Stomach (tissue), 4 donors: ENCODE data around the gene SMOC2.

Experiments
- EP300 ChIP-seq: sonication (generic); formaldehyde crosslinking; IDR thresholded peaks from one replicate; pipeline ENCODE4 v1.6.1; 2017; ENCODE audit warnings: antibody characterized with exemption
- POLR2A ChIP-seq, 4 donors: fragments of 450-650 bp; IDR thresholded peaks; one replicate each; pipeline ENCODE4 v1.6.1; 2016; ENCODE audit warnings: antibody characterized with exemption in 4 of 4, control low read depth in 2 of 4, mild to moderate bottlenecking in 1 of 4, moderate library complexity in 1 of 4
- TF ChIP-seq, protein P1 (sequence below), 7 experiments: fragments of 450-650 bp in 4 of 7; fragments of 200-600 bp in 3 of 7; sonication (generic) in 3 of 7; IDR thresholded peaks; one replicate each; pipeline ENCODE4 v1.5.1; 2016 to 2019; ENCODE audit warnings: antibody characterized with exemption in 7 of 7, control low read depth in 2 of 7, mild to moderate bottlenecking in 1 of 7

DNA sequence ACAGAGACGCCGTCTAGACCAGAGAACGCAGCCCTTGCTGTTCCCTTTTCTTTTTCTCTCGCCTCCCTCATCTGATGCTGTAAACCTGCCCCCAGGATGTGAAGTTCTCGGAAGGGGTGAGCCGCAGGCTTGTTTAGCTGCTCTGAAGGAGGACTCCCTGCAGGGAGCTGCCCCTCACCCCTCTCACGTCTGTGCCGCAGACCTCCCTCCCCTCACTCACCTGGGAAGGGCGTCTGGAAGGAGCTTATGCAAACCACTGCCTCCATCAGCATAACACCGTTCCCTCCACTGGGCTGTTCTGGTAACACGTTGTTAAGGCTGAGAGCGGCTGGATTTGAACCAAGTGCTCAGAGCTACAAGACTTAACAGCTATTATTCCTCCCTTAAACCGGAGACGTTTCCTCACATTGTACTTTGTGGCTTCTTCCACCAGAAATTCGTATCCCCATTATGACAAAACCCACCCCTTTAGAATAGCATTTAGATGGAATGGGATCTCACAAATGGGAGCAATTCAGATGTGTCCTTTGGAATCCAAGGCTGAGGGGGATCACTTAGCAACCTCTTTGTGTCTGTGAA is 99.8 kb downstream of the SMOC2 start:
- TF ChIP-seq, protein P1, sequence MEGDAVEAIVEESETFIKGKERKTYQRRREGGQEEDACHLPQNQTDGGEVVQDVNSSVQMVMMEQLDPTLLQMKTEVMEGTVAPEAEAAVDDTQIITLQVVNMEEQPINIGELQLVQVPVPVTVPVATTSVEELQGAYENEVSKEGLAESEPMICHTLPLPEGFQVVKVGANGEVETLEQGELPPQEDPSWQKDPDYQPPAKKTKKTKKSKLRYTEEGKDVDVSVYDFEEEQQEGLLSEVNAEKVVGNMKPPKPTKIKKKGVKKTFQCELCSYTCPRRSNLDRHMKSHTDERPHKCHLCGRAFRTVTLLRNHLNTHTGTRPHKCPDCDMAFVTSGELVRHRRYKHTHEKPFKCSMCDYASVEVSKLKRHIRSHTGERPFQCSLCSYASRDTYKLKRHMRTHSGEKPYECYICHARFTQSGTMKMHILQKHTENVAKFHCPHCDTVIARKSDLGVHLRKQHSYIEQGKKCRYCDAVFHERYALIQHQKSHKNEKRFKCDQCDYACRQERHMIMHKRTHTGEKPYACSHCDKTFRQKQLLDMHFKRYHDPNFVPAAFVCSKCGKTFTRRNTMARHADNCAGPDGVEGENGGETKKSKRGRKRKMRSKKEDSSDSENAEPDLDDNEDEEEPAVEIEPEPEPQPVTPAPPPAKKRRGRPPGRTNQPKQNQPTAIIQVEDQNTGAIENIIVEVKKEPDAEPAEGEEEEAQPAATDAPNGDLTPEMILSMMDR (IDR thresholded peaks at IDR 0.05) = no peak
- no peak for TF ChIP-seq EP300
- no peak for TF ChIP-seq POLR2A (IDR thresholded peaks at IDR 0.05)
